OCI-LY3 (cell line): ENCODE data around the gene SERPINB7.

ENCODE experiments used
- H2AFZ ChIP-seq: fragments of 200-600, 300-600 bp; shearing (Covaris generic); 2 replicates; pipeline ENCODE4 v1.6.0; 2014; ENCODE audit warnings: antibody characterized with exemption, low read depth, low read length
- H3K27ac ChIP-seq: fragments of 200-600, 300-600 bp; sonication (generic); 2 replicates; pipeline ENCODE4 v1.5.1; 2014; ENCODE audit warnings: mild to moderate bottlenecking, low read length, moderate library complexity, mixed read lengths
- H3K27me3 ChIP-seq: fragments of 200-600, 300-600 bp; sonication (generic); 2 replicates; pipeline ENCODE4 v1.6.1; 2014; ENCODE audit warnings: low read depth, low read length, mixed read lengths
- H3K36me3 ChIP-seq: fragments of 200-600, 300-600 bp; sonication (generic); replicated peaks from 2 replicates; pipeline ENCODE3; 2014; ENCODE audit warnings: low read depth, low read length, mixed read lengths
- H3K4me1 ChIP-seq: fragments of 300-600, 200-600 bp; sonication (generic); 2 replicates; pipeline ENCODE4 v1.6.1; 2014; ENCODE audit warnings: low read length, mixed read lengths
- H3K4me2 ChIP-seq: fragments of 200-600, 300-600 bp; sonication (generic); 2 replicates; pipeline ENCODE4 v1.6.1; 2014; ENCODE audit warnings: low read length, mixed read lengths
- H3K4me3 ChIP-seq: fragments of 300-600, 200-600 bp; sonication (generic); 2 replicates; pipeline ENCODE4 v1.5.1; 2014; ENCODE audit warnings: antibody characterized with exemption, mild to moderate bottlenecking, low read length, moderate library complexity
- H3K79me2 ChIP-seq: fragments of 300-600, 200-600 bp; shearing (Covaris generic); 2 replicates; pipeline ENCODE4 v1.6.1; 2014; ENCODE audit warnings: mild to moderate bottlenecking, low read length, mixed read lengths
- H3K9ac ChIP-seq: fragments of 300-600, 200-600 bp; shearing (Covaris generic); 2 replicates; pipeline ENCODE4 v1.6.0; 2014; ENCODE audit warnings: mild to moderate bottlenecking, low read length, moderate library complexity
- H3K9me3 ChIP-seq: fragments of 200-600, 300-600 bp; shearing (Covaris generic); 2 replicates; pipeline ENCODE4 v1.6.1; 2014; ENCODE audit warnings: low read length, mixed read lengths; ENCODE audit not compliant: insufficient read depth
- H4K20me1 ChIP-seq: fragments of 200-600, 300-600 bp; sonication (generic); 2 replicates; pipeline ENCODE4 v1.6.1; 2016; ENCODE audit warnings: low read length, mixed read lengths; ENCODE audit not compliant: insufficient read depth
- CTCF ChIP-seq: fragments of 200-600, 300-600 bp; sonication (generic); IDR thresholded peaks from 2 replicates; pipeline ENCODE4 v1.5.1; 2014; ENCODE audit warnings: antibody characterized with exemption, low read length, low read depth
- EZH2phosphoT487 ChIP-seq: fragments of 200-600 bp; shearing (Covaris generic); IDR thresholded peaks from 2 replicates; pipeline ENCODE4 v1.6.1; 2018; ENCODE audit warnings: antibody characterized with exemption, mixed run types, low read depth

SERPINB7 gene

GRCh38 chr18:63775166-63775730, at the start of gene SERPINB7:
TSS of gene SERPINB7 (plus strand) at chr18:63775418. CDS start at chr18:63782373, 6,955 bp downstream.
- Histone ChIP-seq H3K4me3 (no peak within 1 kb of the TSS), H3K27ac (no peak within 1 kb of the TSS), H3K9me3 (no peaks in the 10 kb centered on the region), H2AFZ (no peak within 1 kb of the TSS), H3K4me2 (no peak within 1 kb of the TSS), H3K79me2 (no peaks in the 10 kb centered on the region), H3K27me3 (peaks cover 6% of the 10 kb centered on the region; the same call in 1 of the 2 replicates), H3K9ac (no peak within 1 kb of the TSS), H4K20me1 (no peaks in the 10 kb centered on the region), H3K4me1 (no peaks in the 10 kb centered on the region), H3K36me3 (no peaks in the 10 kb centered on the region)
- TF ChIP-seq EZH2phosphoT487: no peak
- TF ChIP-seq CTCF: no peak

GRCh38 chr18:63725682-63726480, 49.3 kb upstream of the SERPINB7 start:
- no peak for TF ChIP-seq EZH2phosphoT487
- no peak overlapping the region for H3K27ac ChIP-seq
- H3K4me2 ChIP-seq: no peak overlapping the region
- H3K36me3 ChIP-seq: no peaks in the 10 kb centered on the region
- H3K4me1 ChIP-seq: no peaks in the 10 kb centered on the region
- no peak overlapping the region for H3K4me3 ChIP-seq
- no peak overlapping the region for H2AFZ ChIP-seq
- no peaks in the 10 kb centered on the region for H3K9me3 ChIP-seq
- no peaks in the 10 kb centered on the region for H4K20me1 ChIP-seq
- H3K79me2 ChIP-seq: no peaks in the 10 kb centered on the region
- no peak overlapping the region for H3K9ac ChIP-seq
- H3K27me3 ChIP-seq: peaks cover 36% of the 10 kb centered on the region

- H3K4me3 ChIP-seq: no peak overlapping the region
- H3K27ac ChIP-seq: no peak overlapping the region
- H3K79me2 ChIP-seq: no peaks in the 10 kb centered on the region
- no peaks in the 10 kb centered on the region for H3K36me3 ChIP-seq
- H3K9ac ChIP-seq: no peak overlapping the region
- peaks cover 11% of the 10 kb centered on the region; the same call in 1 of the 2 replicates for H3K27me3 ChIP-seq
- H3K4me1 ChIP-seq: no peaks in the 10 kb centered on the region
- H4K20me1 ChIP-seq: no peaks in the 10 kb centered on the region
- no peak overlapping the region for H3K4me2 ChIP-seq
- TF ChIP-seq CTCF: no peak
- no peak for TF ChIP-seq EZH2phosphoT487
- H2AFZ ChIP-seq: no peak overlapping the region
- H3K9me3 ChIP-seq: no peaks in the 10 kb centered on the region
Observed at GRCh38 chr18:63730773-63731172, 44.4 kb upstream of the SERPINB7 start.

- no peak overlapping the region for H3K9ac ChIP-seq
- no peak overlapping the region for H3K4me3 ChIP-seq
- no peak overlapping the region for H3K4me2 ChIP-seq
- H3K9me3 ChIP-seq: no peaks in the 10 kb centered on the region
- H3K27me3 ChIP-seq: peaks cover 11% of the 10 kb centered on the region; the same call in 1 of the 2 replicates
- no peaks in the 10 kb centered on the region for H3K36me3 ChIP-seq
- no peaks in the 10 kb centered on the region for H3K4me1 ChIP-seq
- no peak overlapping the region for H3K27ac ChIP-seq
- H2AFZ ChIP-seq: no peak overlapping the region
- TF ChIP-seq EZH2phosphoT487: no peak
- TF ChIP-seq CTCF: no peak
- no peaks in the 10 kb centered on the region for H3K79me2 ChIP-seq
- H4K20me1 ChIP-seq: no peaks in the 10 kb centered on the region
Observed at GRCh38 chr18:63731215-63731614, 44.0 kb upstream of the SERPINB7 start.
